Breast epithelium (tissue), 3 donors: ENCODE measurements around the gene HIVEP3.

Experiments used
- CTCF ChIP-seq, 3 donors: fragments of 450-650 bp; IDR thresholded peaks; one replicate each; pipeline ENCODE4 v1.5.1; 2016 to 2017; ENCODE audit warnings: antibody characterized with exemption in 3 of 3, mild to moderate bottlenecking in 3 of 3, moderate library complexity in 3 of 3
- POLR2A ChIP-seq: fragments of 450-650 bp; IDR thresholded peaks from one replicate; pipeline ENCODE4 v1.6.1; 2016; ENCODE audit warnings: antibody characterized with exemption, mild to moderate bottlenecking, moderate library complexity

GRCh38 chr1:41719128-41719527 is 199.6 kb downstream of the HIVEP3 start:
- TF ChIP-seq CTCF (IDR thresholded peaks at IDR 0.05) = no peak
- TF ChIP-seq POLR2A = no peak
